ENCODE results near the gene IGSF21.

IGSF21 gene

GRCh38 chr1:18200918-18201317, 93.3 kb downstream of the IGSF21 start:
- no peak for TF ChIP-seq CTCF (conservative IDR thresholded peaks at IDR 0.05; ENCODE audit: low read depth, low read length)
- no peak for DNase-seq (ENCODE audit: low read depth)
- no peak overlapping the region for H3K4me3 ChIP-seq (ENCODE audit: low read depth, low read length)

- no peak overlapping the region for H3K4me3 ChIP-seq (ENCODE audit: low read depth, low read length)
- no peak for TF ChIP-seq CTCF (conservative IDR thresholded peaks at IDR 0.05; ENCODE audit: low read depth, low read length)
- no peak for DNase-seq (ENCODE audit: low read depth)
Measured at GRCh38 chr1:18201997-18202719, 94.6 kb downstream of the IGSF21 start.

GRCh38 chr1:18203645-18204044, 96.0 kb downstream of the IGSF21 start:
- H3K4me3 ChIP-seq (ENCODE audit: low read depth, low read length), result no peak overlapping the region
- no peak for DNase-seq (ENCODE audit: low read depth)
- TF ChIP-seq CTCF (conservative IDR thresholded peaks at IDR 0.05; ENCODE audit: low read depth, low read length), result no peak

- H3K4me3 ChIP-seq (ENCODE audit: low read depth, low read length), result no peak overlapping the region
- no peak for TF ChIP-seq CTCF (conservative IDR thresholded peaks at IDR 0.05; ENCODE audit: low read depth, low read length)
- DNase-seq (ENCODE audit: low read depth), result no peak
Measured at GRCh38 chr1:18204575-18204974, 97.0 kb downstream of the IGSF21 start.

- no peak overlapping the region for H3K4me3 ChIP-seq (ENCODE audit: low read depth, low read length)
- DNase-seq (ENCODE audit: low read depth), result no peak
Measured at GRCh38 chr1:18205319-18205718, 97.7 kb downstream of the IGSF21 start.

GRCh38 chr1:18211764-18212163, 104.2 kb downstream of the IGSF21 start:
- no peak for TF ChIP-seq CTCF (conservative IDR thresholded peaks at IDR 0.05; ENCODE audit: low read depth, low read length)
- no peak for DNase-seq (ENCODE audit: low read depth)
- H3K4me3 ChIP-seq (ENCODE audit: low read depth, low read length), result no peak overlapping the region

More at GRCh38 chr1:18205319-18205718, 97.7 kb downstream of the IGSF21 start:
- TF ChIP-seq CTCF (conservative IDR thresholded peaks at IDR 0.05; ENCODE audit: low read depth, low read length), result no peak

- DNase-seq (ENCODE audit: low read depth), result peak; percentile 23
- no peak overlapping the region for H3K4me3 ChIP-seq (ENCODE audit: low read depth, low read length)
- peak; percentile 18 for TF ChIP-seq CTCF (conservative IDR thresholded peaks at IDR 0.05; ENCODE audit: low read depth, low read length)
Measured at GRCh38 chr1:18217398-18218043, 109.9 kb downstream of the IGSF21 start.

Measured in choroid plexus epithelial cell (primary cell).